HG03342 (cell line): Measurements from ENCODE around the gene IGFBPL1.
"Not testable (repeated sequence)": the region's sequence is repeated elsewhere in the genome, so short reads cannot be mapped to it uniquely, and the experiment has no call there.

Experiments
- ATAC-seq: cut with Tn5 transposase; IDR thresholded peaks from one replicate; pipeline ENCODE4 v1.9.1; 2021; ENCODE audit warnings: mild to moderate bottlenecking, moderate library complexity; ENCODE audit not compliant: unreplicated experiment

IGFBPL1 gene

DNA sequence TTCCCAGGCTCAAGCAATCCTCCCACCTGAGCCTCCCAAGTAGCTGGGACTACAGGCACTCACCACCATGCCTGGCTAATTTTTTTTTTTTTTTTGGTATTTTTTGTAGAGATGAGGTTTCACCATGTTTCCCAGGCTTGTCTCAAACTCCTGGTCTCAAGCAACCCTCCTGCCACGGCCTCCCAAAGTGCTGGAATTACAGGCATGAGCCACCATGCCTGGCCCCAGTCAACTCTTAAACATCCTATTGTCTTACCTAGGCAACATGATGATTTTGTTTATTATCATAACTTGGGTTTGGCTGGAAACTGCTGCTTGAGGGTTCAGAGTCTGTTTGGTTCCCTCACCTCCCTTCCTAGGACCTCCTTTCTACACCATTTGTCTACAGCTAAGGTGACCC lies 25.1 kb downstream of the IGFBPL1 start:
- ATAC-seq, result not testable (repeated sequence)

DNA sequence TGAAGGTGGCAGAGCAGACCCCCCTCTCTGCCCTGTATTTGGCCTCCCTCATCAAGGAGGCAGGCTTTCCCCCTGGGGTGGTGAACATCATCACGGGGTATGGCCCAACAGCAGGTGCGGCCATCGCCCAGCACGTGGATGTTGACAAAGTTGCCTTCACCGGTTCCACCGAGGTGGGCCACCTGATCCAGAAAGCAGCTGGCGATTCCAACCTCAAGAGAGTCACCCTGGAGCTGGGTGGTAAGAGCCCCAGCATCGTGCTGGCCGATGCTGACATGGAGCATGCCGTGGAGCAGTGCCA lies 27.9 kb downstream of the IGFBPL1 start:
- ATAC-seq, result no peak

DNA sequence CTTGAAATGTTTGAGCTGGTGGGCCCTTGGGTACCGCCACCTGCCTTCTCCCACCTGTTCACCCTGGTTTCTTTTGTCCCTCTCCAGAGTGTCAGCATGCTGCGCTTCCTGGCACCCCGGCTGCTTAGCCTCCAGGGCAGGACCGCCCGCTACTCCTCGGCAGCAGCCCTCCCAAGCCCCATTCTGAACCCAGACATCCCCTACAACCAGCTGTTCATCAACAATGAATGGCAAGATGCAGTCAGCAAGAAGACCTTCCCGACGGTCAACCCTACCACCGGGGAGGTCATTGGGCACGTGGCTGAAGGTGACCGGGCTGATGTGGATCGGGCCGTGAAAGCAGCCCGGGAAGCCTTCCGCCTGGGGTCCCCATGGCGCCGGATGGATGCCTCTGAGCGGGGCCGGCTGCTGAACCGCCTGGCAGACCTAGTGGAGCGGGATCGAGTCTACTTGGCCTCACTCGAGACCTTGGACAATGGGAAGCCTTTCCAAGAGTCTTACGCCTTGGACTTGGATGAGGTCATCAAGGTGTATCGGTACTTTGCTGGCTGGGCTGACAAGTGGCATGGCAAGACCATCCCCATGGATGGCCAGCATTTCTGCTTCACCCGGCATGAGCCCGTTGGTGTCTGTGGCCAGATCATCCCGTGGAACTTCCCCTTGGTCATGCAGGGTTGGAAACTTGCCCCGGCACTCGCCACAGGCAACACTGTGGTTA lies 28.4 kb downstream of the IGFBPL1 start:
- ATAC-seq, result no peak

DNA sequence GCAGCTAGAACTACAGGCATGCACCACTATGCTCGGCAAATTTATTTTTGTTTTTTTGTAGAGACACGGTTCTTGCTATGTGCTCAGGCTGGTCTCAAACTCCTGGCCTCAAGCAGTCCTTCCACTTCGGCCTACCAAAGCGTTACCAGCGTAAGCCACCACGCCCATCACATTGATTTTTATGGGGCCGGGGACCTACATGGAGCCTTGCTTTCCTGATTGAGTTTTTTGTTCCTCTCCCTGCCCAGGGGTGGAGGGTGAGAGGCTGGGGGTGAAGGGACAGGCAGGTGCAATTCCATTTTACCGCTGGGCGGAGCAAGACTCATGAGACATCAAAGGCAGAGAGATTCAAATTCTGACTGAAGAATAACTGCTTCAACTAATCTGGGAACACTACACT lies 29.8 kb downstream of the IGFBPL1 start:
- ATAC-seq, result no peak

DNA sequence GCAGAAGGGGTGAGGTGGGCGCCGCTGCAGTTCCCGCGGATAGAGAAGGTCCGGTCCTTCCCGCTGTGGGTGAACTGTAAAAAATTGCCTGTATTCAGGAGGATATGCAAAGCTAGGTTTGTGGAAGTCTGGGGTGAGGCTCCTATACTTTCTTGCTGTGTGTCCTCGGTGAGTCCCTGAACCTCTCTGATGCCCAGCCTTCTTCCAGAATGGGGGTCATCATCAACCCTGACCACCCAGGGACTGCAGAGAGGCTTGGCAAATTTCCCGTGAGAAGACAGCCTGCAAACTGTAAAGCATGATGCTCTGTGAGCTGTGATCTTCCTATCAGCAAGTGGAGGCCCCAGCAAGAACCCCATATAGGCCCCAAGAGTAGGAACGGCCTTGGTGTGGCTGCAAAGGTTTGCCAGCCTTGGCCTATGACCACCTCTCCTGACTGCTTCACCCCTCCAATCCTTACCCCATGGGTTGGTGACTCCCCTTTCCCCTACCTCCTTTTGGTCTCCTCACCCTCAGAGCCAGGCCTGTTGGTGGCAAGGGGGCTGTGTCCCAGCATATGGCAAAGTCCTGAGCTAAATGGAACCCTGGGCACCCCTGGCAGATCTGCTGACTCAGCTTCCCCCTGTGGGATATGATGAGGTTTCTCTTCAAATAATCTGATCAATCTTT lies 31.0 kb downstream of the IGFBPL1 start:
- ATAC-seq, result no peak

DNA sequence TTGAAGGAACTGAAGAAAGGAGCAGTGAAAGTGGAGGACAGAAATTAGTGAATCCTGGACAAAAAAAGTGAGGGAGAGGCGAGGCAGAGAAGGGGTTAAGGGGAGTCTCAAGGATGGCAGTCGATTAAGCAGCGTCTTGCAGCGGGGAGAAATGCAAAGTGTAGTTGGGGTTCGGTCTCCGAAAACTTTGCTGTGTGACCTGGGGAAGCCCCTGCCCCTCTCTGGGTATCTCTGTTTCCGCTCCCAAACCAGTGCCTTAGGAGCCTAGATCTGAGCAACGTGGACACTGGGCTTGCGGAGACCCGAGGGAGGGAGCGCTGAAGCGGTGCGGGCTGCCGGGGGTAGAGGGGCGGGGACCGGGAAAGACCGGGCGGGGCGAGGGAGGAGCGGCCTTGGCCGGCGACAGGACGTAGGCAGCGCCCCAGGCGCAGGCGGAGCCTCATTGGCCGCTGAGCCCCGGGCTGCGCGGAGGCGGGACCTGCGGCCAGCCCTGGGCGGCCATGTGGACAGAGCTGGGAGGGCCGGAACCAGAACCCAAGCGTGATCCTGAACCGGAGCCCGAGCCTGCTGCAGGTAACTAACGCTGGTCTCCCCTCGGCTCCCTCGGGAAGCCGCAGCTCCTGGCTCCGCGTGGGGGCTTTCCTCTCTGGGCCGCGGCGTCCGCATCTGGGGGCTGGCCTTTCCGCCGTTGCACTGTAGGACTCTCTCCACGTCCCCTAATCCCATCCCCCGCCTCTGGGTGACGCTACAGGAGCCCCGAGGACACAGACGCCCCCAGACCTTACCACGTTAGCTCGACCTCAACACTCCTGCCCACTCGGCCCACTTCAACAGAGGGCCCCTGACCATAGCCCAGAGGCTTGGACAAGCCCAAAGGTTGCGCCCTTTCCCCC lies 31.8 kb downstream of the IGFBPL1 start, which contains the start of gene ALDH1B1:
Gene ALDH1B1, plus strand, starts transcription at position 468 of the 893 bp plus-strand sequence. CDS start 3,047 bp downstream, outside the sequence.
- ATAC-seq, result peak; percentile 98

DNA sequence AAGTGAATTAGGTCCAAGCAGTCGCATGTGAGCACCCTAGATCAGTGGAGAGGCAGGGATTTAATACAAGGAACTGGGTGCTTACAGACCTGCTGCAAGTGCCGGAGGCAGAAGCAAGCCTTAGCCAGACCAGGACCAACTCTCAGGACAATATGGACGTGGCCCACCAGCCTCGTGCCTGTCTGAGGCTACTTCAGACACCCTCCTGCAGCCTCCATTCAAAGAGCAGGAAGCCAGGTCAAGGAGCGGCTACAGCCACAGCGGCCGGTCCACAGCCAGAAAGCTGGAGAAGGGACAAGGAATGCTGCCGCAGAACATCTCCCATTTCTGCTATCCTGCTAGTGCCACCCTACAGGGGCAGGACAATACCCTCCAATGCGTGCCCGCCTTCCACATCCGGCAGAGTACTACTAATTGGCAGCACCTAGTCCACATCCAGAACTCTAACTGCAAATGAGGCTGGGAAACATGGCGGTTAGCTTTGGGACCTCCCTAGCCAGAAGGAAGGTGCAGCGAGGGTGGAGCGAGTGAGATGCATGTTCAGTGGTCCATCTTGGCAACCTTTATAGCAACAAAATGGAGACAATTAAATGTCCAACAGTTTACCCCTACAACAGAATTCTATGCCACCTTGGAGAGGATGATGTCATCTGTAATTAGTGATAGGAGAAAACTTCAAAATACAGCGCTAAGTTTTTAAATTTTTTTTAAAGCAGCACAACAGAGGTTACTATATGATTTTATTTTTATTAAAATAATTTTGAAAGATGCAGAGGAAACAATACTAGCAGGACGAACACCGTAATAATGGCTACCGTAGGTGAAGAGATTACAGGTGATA lies 32.8 kb downstream of the IGFBPL1 start:
- no peak for ATAC-seq

DNA sequence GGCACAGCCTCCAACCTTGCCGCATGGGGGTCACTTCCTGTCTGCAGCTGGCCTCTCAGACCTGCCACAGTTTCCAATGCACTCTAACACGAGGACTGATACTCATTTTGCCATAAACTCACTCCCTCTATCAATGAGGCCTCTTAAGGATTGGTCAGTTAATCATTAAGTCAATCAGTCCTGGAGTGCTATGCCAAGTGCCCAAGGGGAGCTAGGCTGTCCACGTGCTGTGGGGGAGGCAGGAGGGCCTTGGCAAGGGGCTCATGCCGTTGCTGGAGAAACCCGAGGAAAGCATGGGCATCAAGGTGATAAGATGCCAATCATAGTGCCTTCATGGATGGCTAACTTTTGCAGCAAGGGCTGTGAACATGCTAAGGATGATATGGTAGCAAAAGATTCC lies 33.4 kb downstream of the IGFBPL1 start:
- ATAC-seq, result no peak

DNA sequence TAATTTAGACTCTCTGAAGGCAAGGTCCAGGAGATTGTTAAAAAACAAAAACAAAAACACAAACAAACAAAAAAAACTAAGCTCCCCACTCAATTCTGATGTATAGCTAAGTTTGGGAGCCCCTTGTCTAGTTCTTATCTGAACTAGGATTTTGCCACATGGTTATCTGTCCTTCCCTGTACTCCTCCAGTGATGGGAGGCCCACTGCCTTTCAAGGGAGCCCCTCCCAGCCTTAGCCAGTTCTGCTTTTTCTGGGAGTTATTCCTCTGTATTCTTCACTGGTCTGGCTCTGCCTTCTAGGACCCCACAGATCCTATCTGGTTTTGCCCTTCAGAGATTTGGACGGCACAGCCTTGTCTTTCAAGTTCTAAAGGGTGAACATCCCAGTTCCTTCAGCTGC lies 33.8 kb downstream of the IGFBPL1 start:
- ATAC-seq, result no peak

DNA sequence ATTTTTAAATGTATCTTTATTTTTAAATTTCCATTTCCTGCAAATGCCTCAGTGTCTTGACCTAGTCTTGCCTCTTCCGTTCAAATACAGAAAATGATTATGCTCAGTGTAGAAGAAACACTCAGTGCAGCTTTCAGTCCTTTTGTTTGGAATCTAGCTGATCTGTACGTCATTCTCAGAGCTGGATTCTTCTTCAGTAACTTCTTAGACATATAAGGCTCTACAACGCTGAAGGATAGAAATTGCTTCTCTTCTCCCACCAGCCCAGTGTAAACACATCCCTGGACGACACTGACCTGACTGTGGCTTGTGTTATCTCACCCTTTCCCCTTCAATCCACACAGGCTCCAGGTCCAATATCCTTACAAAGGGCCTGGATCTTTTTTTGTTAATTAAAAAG lies 34.9 kb downstream of the IGFBPL1 start:
- no peak for ATAC-seq

DNA sequence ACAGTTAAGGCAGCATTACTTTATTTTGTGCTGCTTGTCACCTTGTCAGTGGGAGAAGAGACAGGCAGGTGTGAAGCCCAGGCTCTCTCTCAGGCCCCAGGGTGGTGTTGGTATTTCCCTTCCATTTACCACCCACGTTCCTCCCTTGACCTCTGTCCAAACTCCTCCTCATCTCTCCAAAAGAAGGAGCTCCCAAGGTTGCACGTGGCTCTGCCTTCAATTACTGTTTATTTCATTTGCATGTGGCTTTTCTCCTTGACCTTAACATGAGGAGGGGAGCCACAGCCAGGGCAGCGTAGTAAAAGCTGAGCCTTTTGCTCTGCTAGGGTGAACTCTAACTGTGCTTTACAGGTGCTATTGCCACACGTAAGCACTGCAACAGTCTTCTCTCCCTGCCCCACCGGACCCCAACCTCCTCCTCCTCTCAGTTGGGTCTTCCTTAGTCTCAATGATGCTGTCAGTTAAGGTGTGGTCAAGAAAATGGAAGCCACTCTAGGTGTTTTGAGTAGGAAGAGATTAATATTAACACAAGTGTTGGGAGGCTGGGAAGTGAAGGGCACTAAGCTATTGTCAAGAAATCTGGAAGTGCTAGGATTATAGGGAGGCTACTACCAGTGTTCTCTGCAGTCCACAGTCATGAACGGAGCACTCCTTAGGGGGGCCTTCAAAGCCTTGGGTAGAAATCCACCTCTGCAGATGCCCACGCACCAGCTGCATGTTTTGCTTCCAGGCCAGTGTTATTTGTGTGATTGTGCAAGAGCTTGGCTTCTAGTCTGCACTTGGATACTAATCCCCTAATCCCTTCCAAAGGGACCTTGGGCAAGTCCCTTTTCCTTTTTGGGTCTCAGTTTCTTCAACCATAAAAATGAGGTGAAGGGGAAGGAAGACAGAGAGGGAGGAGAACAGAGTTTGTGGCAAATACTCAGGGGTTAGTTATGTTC lies 35.7 kb downstream of the IGFBPL1 start:
- ATAC-seq, result no peak

DNA sequence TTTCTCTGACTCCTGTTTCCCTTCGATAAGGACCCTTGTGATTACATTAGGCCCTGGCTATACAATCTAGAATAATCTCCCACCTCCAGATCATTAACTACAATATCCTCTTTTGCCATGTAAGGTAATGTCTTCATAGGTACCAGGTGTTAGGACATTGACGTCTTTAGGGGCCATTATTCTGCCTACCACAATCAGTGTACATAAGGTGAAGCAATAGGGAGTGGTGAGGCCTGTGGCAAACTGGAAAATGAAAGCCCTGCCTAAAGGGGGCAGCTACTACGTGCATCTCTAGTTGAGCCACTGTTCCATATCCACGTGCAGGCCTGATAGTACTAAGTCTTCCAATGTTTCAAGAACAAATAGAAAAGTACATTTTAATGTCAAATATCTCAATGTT lies 36.5 kb downstream of the IGFBPL1 start:
- ATAC-seq, result no peak

DNA sequence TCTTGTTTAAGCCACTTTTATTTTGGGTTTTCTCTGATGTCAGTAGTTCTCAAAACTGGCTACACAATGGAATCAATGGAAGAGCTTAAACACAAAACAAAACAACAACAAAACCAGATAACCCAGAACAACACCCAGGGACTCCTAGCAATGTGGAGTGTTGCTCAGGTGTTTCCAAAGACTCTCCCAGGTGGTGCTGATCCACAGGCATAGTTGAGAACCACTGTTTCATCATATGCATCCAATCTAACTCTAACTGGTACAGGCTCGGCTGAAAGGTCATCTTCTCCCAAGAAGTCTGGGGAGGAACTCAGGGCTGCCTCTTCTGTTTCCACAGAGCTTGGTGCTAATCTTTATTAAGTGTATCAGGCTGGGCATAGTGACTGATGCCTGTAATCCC lies 37.2 kb downstream of the IGFBPL1 start:
- no peak for ATAC-seq

DNA sequence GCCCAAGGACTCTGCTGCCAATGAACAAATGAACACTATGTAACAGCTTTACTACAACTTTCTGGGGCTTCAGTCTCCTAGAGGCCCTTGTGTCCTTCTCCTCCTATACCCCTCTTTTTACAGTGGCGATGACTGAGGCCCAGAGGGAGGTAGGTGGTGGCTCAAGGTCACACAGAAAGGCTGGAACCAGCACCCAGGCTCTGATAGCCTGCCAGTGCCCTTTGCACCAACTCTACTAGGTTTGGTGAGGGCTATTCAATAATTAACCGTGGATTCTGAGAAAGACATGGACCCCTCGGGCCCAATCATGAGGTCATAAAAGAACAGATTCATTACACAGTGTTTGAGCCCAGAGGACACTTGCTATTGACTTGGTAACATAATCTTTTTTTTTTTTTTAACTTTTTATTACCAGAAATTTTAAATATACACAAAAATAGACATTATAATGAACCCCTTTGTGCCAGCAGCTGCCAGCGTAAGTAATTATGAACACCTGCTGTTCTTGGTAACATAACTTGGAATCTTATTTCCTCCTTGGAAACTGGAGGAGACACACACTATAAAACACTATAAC lies 37.8 kb downstream of the IGFBPL1 start:
- ATAC-seq, result no peak

DNA sequence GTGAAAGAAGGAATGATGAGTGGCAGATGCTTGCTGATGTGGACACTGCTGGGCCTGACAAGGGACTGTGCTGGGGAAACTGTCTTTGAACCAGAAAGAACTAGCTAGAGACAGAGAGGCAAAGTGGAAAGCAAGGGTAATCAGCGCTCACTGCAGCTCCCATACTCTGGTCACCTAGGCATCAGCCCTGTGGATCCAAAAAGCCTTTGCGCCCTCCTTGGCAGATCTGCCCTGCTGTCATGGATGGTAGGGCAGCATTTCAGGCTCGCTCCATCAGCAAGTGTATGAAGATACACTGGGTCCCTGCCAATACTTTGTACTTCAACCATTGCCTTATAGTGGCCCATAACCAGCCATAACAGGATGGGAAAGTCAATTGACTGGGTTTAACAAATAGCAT lies 38.4 kb downstream of the IGFBPL1 start:
- ATAC-seq, result no peak

DNA sequence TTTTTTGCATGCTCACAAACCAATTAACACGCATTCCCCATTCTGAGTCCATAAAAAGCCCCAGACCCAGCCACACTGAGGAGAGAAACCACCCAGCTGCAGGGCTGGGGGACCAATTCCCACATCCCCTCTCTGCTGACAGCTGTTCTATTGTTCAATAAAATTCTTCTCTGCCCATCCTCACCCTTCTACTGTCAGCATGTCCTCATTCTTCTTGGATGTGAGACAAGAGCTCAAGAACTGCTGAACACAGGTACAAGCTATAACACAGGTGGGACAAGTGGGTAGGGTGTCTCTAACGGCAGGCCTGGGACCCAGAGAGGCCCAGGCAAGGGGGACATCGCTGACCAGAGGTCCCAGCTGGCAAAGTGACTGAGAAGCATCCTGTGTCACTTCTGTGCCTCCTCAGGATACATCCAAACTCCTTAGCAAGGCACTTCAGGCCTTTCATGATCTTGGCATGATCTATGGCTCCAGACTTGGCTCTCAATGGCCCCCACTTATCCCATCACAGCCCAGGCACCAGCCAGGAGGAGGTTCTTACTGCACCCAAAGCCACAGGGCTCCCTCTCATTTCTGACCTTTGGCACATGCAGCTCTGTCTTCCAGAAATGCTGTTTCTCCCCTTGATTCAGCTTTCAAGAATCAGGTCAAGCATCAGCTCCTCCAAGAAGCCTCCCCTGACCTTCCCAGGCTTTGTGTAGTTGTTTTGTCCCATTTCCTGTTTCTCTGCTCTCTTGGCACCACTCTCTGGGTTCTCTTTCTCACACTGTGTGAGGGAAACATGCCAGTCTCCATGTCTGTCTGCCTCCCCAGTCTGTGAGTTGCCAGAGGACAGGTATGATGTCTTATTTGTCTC lies 39.0 kb downstream of the IGFBPL1 start:
- no peak for ATAC-seq

DNA sequence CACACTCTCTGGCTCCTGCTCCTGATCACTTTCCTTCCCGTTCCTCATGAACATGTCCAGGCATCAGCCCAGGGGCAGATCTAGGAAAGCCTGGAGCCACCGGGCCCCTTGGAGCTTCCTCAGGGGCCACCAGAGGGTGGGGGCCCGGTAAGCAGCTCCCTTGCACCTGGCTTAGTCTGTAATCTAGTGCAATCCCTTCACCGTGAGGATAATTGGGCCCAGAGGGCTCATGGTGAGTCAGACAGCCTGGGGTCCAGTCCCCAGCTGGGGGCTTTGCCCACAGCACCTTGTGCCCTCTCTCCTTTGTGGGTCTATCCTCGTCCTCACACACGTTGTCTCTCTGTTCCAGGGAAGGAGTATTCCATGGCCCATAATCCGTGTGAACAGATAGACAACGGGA lies 42.1 kb downstream of the IGFBPL1 start:
- ATAC-seq, result no peak

DNA sequence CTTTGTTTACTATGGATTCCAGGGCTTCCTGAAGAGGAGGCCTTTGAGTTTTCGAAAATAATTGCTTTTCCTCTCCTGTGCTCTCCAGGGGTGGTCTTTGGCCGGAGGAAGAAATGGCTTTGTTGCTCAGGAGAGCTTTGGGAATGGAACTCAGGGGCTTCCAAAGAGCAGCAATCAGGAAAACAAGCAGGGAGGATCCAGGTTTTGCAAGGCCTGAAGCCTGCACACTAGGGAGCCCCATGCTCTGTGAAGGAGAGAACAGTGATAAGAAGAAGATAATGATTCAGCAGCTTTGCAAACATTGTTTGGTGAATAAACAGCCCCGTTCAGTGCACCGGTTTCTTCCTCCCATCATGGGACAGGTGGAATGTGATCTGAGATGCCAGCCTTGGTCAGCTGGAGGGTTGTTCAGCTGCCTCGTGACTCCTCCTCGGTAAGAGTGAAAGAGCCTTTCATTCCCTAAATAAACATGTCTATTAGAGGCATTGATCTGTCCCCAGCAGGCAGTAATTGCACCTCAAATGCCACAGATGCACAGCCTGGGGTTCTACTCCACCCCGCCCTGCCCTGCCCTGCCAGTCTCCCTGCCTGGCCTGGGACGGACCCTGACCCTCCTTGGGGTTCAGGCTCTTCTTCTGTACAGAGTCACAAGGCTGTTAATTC lies 43.3 kb downstream of the IGFBPL1 start:
- ATAC-seq, result no peak
